ENCODE data around the gene CHRNA1.

The CHRNA1 gene

GRCh38 chr2:174764280-174765255, at the start of gene CHRNA1:
CHRNA1 (minus strand) TSS chr2:174764472; CDS start chr2:174764394, 78 bp downstream.
- DNase-seq, result no peak

DNA sequence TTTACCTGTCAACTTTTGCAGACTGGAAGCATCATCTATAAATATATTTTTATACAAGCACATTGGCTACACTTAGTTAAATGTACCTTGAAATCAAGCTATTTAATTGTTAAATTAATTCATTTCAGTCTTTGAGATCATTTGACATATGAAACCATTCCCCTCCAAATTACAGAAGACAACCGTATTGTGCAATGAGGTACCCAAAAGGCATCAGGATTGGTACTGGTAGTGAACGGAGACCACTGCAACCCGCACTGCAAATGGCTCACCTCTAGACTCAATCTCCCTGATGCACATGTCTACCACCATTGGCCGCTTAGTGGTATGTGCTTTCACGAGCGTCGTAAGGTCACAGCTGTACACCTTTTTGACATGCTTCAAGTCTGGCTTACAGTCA, 47.8 kb upstream of the CHRNA1 start:
- no peak for DNase-seq

GRCh38 chr2:174807931-174808330, 43.7 kb upstream of the CHRNA1 start:
- no peak for DNase-seq

GRCh38 chr2:174805803-174806202, 41.5 kb upstream of the CHRNA1 start:
- no peak for DNase-seq

- no peak for DNase-seq
These were observed 38.2 kb upstream of the CHRNA1 start for GRCh38 chr2:174802459-174802858.

DNA sequence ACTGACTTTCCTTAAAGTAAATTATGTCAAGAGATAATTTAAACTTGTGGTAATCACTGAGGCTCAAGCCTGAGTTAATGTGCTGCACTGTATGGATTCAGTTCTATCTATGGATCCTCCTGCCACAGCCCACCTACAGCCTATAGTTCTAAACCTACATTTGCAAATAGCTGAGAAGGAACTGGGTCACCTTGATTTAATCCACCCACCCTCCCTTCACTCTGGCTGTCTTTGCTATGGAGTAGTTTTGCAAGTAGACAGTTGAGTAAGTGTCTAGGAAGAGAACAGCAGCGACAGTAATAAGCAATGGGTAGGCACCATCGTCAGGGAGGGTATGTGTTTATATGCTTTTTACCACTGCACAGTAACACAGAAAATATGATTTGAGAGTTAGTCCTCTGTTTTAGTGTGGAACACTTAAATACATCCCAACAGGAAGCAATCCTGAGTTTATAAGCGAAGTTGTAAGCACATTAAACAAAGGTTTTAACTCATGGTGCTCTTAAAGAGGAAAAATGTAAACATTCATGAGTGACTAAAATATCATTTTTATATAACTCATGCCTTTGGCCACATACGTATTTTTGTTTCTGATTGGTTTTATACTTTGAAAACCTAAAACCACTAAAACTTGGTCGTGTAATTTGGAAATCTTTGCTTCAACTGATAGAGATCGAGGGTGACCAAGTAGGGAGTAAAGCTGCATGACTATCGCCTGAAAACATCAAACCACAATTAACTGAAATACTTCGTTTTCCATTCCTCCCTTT, 36.3 kb upstream of the CHRNA1 start:
- no peak for DNase-seq

GRCh38 chr2:174798801-174799200, 34.5 kb upstream of the CHRNA1 start:
- no peak for DNase-seq

DNA sequence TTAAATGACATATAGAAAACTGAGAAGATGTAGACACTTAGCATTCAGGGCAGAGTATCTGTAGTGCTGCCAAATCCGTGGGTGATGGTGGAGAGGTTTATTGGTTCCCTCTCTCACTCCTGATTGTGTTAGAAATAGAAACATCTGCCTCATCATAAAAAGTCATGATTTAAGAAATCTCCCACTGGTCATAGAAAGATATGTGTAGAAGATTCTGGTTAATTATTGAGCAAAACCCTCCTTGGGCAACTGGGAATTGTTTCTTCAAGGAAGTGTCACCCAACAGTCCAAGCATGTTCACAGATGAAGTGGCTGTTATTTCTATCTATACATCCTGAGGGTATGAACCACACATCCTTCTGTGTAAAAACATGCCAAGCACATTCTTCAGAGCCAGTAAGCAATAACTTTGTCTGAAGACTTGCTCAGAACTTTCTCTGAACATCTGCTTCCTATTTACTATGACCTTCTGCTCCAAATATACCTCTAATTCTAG, 33.6 kb upstream of the CHRNA1 start:
- DNase-seq, result no peak

DNA sequence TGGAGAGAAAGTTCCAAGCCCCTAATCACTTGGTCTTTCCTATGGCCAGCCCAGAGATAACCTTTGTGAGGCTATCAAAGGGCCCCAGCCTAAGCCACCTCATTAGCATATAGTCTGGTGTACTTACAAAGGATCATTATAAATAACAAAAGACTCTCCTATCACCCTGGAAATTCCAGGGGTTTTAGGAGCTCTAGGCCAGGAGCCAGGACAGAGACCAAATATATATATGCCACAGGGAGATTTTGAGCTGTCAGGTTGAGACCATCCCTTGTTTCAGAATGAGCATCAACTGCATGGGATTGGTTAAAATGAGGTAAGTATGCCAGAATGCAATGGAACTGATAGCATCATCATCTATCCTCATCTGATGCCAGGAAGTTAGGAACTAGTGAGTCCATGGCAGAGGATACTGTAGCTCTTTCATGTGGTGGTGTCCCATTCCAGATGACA, 32.1 kb upstream of the CHRNA1 start:
- DNase-seq, result no peak

DNA sequence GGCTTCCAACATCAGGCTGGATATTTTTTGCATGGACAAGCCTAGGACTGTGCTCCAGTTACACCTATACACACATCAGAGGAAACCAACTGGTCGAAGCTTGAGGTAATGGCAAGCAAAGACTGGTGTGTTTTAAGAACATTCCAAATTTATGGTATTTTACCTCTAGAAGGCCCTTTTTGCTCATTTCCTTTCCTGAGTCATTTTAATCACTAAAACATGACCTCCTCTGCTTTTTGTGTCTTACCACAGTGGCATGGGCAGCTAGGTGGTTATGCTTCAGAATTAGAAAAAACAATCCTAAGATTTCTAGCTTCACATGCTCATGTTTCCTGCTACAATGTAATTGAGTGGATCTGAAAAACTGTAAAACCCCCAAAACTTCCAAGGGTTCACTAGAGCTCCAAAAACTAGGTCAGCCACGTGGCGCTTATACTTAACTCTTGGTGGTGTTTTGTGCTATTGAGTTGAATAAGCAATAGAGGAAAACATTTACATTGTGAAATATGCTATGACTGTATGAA, 30.6 kb upstream of the CHRNA1 start:
- no peak for DNase-seq

DNA sequence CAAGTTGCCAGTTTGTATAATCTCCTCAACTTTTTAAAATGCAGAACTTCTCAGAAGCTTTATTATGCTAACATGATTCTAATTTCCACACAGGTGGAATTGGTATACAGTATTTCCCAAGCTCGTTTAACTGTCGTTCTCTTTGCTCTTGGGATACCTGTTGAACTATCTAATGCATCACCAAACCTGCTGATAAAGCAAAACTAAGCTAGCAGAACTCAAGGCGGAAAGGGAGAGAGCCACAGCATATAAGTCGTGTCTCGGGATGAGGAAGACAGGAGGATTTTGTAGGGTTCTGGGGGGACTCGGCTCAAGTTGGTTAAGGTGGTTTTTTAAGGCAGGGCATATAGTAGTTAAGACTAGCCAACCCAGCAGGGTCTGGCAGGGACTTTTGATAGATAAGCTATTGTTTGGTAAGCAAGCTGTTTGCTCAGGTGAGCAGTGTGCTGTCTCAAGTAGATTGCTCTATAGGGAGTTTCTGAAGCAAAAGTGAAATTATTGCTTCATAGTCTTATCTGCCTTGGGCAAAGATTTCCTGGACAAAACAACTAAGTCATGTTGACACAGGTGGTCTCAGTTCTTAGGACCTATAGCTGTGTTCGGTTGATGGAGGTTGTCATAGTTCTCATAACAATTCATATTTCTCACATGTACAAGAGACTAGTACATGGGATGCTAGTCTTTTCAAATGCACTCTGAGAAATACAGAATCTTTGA, 28.2 kb upstream of the CHRNA1 start:
- DNase-seq, result no peak

DNA sequence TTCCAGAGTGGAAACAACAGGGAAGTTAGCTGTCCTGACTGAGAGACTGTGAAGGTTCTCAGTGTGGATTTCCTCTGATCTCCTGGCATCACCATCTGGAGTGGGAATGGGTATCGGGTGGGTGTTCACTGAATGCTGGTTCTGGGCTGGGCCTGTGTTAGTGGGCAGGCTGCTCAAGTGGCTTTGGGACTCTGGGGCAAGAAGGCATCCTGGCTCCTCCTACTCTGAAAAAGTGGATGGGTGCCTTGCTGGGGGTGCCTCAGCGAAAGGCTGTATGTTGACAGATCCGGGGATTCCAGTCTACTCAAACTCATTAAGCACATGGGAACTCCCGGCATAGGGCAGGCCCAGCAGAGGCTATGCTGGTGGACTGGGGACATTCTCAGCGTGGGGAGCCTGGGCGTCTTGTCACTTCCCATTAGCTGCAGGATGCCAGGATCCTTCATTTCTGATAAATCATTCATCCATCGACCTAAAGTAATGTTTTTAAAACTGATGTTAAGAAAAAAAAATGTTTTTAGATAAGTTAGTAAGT, 27.5 kb upstream of the CHRNA1 start:
- DNase-seq, result no peak

GRCh38 chr2:174791020-174791419, 26.7 kb upstream of the CHRNA1 start:
- no peak for DNase-seq

DNA sequence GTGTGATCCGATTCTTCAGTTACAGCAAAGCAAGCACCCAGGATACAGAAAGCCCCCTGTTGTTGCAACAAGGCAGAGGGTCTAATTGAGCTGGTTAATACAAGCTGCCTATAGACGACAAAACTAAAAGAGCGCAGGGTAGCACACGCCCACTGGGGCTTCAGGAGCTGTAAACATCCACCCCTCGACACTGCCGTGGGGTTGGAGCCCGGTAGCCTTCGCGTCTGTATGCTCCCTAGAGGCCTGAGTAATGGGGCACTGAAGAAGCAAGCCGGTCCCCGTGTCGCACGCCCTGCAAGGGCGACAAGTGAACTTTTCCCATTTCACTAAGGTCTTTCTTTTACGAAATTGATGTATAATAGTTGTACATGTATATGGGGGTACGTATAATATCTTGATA, 24.7 kb upstream of the CHRNA1 start:
- DNase-seq, result no peak

DNA sequence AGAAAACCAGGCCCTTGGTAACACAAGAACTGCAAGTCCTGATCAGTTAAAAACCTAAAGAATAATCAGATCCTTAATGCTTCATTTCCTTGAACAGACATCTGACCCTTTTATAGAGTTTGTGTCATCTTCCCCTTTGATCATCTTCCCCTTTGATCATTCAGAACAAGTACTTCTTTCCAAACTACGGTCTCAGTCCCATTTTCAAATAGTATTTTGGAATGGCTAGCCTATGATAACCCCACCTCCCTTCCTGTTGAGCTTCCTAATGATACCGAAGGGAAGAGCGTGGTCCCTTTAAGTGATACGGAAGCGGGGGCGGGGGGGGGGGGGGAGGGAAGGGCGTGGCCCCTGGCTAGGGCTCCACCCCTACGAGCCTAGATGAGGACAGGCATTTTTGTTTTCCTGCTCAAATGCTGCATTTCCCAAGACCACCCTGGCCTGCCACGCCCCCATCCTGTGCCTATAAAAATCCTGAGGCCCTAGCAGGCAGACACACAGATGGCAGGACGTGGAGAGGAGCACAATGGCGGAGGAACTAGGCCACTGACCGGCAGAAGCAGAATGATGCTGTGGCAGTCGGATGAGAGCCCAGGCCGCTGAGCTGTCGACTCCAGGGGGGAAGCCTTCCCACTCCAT, 24.1 kb upstream of the CHRNA1 start:
- no peak for DNase-seq

DNA sequence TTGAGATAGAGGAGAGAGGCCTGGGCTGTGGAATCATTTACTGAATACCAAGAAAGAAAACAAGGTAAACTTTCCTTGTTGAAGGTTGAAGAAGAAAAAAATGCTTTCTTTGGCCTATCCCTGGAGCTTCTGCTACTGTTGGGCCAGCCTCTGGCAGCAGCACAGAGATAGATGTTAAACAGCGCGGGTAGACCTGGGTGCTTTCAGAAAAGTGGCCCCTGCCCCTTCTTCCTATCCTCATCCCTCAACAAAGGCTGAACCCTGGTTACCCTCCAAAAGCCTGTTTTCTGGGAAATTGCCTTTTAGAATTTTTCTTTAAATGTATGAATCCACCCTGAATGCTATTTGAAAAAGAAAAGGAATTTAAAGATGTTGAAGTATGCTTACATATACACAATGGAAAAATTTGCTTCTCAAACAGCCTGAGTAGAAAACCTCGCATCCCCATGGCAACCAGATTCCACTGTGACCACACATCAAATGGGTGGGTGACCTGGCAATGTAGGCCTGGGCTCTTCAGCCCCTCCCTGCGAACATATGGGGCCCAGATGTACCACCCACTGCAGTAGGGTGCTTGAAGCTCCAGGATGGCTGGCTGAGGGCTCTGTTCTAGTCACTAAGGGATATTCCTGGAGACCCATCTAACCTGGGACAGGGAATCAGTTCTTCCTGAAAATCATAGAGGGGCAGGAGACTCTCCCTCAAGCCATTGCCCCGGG, 23.4 kb upstream of the CHRNA1 start:
- DNase-seq, result no peak

DNA sequence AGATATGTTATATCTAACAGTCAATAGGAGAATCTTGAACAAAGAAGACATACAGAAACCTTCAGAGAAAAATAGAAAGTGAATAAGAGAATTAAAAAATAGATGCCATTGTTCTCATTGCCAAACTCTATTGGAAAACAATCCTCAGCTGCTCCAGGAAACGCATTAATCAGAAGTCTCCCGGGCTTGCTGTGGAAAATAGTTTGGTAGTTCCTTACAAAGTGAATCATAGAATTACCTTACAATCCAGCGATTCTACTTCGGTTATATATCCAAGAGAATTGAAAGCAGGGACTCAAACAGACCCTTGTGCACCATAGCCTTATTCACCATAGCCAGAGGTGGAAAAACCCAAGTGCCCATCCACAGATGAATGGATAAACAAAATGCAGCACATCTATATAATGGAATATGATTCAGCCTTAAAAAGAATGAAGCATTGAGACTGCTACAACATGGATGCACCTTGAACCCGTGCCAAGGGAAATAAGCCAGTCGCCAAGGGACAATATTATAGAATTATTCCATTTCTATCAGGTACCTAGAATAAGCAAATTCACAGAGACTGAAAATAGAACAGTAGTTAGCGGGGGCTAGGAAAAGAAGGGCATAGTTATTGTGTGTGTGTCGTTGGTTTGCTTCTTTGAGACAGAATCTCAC, 21.9 kb upstream of the CHRNA1 start:
- DNase-seq, result no peak

GRCh38 chr2:174785481-174785880, 21.2 kb upstream of the CHRNA1 start:
- no peak for DNase-seq

DNA sequence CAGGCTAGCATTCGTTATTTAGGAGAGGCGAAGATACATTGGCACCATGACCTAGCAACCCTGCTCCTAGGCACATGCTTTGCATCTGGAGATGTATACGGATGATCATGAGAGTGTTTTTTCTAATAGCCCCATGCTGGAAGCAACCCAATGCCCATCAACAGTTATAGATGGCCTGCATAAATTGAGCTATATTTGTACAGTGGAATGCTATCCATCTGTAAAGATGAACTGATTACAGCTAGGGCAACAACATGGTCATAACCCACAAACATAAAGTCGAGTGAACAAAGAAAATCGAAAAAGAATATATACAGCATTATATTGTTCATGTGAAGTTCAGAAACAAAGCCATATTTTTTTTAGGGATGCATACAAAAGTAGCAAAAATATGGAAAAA, 20.6 kb upstream of the CHRNA1 start:
- no peak for DNase-seq

GRCh38 chr2:174784316-174784715, 20.0 kb upstream of the CHRNA1 start:
- DNase-seq, result no peak

DNA sequence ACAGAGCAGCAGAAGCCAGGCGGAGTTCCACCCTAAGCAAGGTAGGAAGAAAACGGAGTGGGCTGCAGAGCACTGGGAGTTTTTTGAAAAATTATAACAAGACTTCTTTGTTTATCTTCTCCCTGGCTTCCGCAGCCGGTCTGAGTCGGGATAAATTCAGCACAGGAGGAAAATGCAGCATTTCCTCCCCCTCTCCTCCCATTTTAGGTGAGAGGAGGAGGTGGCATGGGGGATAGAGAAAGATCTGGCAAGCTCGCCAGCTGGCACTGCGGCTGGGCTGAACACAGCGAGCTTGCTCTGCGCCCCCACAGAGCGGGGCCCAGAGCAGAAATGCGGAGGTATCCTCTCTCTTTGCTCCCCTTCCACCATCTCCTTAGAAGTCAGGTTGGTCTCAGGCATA, 17.7 kb upstream of the CHRNA1 start:
- DNase-seq, result no peak

All from NCI-H446 treated with DMSO at 0.1 percent for 48 hours (cell line).